GM12864 (cell line): Measurements from ENCODE around the gene ZDHHC7.

Experiments used
- DNase-seq: peaks from one replicate; pipeline ENCODE4 v3.0.0-alpha.2; 2011; ENCODE audit warnings: low read depth
- H3K4me3 ChIP-seq: 2 replicates; pipeline ENCODE4 v1.5.1; 2011; ENCODE audit warnings: mild to moderate bottlenecking, low read depth, low read length, control low read depth
- TF ChIP-seq, protein P1 (sequence below): IDR thresholded peaks from 2 replicates; pipeline ENCODE4 v1.5.1; 2011; ENCODE audit warnings: low read depth, mild to moderate bottlenecking, moderate library complexity, low read length, control low read depth, inconsistent platforms; ENCODE audit errors: missing control alignments

The ZDHHC7 gene

GRCh38 chr16:84928679-84929420, 82.5 kb downstream of the ZDHHC7 start:
- no peak overlapping the region for H3K4me3 ChIP-seq
- no peak for DNase-seq
- TF ChIP-seq, protein P1, sequence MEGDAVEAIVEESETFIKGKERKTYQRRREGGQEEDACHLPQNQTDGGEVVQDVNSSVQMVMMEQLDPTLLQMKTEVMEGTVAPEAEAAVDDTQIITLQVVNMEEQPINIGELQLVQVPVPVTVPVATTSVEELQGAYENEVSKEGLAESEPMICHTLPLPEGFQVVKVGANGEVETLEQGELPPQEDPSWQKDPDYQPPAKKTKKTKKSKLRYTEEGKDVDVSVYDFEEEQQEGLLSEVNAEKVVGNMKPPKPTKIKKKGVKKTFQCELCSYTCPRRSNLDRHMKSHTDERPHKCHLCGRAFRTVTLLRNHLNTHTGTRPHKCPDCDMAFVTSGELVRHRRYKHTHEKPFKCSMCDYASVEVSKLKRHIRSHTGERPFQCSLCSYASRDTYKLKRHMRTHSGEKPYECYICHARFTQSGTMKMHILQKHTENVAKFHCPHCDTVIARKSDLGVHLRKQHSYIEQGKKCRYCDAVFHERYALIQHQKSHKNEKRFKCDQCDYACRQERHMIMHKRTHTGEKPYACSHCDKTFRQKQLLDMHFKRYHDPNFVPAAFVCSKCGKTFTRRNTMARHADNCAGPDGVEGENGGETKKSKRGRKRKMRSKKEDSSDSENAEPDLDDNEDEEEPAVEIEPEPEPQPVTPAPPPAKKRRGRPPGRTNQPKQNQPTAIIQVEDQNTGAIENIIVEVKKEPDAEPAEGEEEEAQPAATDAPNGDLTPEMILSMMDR, result no peak

DNA sequence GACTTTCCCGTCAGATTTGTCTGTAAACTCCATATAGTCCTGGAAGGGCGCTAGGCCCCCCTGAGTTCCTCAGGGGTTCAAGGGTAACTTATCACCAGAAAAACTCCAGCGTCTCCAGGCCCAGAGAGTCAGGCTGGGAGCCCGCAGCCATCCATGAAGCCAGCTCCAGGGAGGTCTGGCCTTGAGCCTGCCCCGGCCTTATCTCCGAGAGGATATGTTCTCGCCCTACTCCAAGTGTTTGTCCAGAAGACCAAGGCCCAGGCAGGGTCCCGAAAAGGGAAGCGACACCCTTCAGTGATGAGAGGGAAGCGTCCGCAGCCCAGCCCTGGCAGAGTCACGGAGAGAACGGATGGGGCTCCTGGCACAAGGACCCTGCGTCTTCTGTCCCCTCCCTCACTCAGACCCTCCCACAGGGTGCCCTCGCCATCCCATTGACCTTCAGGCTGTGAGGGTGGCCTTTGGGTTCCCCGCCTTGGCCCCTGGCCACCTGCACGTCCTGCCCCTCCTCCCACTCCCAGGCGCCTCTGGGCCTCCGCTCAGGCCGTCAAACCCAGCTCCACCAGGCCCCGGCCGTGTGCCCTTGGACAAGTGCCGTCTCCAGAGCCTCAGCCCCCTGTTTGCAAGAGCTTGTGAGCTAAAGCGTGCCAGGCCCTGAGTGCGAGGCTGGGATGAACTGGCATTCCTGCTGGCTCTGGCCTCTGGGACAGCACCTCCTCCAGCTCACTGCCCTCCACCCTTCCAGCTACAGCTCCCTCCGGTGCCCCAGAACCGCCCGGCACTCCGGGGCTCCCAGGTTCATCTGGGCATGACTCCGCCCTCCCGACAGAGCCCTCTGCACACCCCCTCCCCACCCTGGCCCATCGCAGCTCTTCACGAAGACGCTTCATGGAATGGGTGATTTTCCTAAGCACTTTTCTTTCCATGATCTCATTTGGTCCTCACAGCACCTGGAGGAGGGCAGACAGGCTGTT, 83.4 kb downstream of the ZDHHC7 start:
- H3K4me3 ChIP-seq, result no peak overlapping the region
- no peak for DNase-seq
- TF ChIP-seq, protein P1, result no peak

DNA sequence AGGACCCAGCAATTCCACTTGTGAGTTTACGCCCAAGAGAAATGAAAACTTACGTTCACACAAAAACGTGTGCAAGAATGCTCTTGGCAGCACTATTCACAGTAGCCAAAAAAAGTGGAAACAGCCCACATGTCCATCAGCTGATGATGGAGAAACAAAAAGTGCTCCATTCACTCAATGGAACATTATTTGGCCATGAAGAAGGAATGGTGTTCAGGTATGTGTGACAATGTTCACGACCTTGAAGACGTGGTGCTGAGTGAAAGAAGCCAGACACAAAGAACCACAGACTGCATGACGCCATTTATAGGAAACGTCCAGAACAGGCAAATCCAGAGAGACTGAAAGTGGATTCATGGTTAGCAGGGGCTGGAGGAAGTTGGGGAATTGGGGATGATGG, 84.9 kb downstream of the ZDHHC7 start:
- TF ChIP-seq, protein P1, result no peak
- no peak overlapping the region for H3K4me3 ChIP-seq
- no peak for DNase-seq

GRCh38 chr16:84925773-84926372, 85.5 kb downstream of the ZDHHC7 start:
- no peak overlapping the region for H3K4me3 ChIP-seq
- TF ChIP-seq, protein P1, result no peak
- no peak for DNase-seq

DNA sequence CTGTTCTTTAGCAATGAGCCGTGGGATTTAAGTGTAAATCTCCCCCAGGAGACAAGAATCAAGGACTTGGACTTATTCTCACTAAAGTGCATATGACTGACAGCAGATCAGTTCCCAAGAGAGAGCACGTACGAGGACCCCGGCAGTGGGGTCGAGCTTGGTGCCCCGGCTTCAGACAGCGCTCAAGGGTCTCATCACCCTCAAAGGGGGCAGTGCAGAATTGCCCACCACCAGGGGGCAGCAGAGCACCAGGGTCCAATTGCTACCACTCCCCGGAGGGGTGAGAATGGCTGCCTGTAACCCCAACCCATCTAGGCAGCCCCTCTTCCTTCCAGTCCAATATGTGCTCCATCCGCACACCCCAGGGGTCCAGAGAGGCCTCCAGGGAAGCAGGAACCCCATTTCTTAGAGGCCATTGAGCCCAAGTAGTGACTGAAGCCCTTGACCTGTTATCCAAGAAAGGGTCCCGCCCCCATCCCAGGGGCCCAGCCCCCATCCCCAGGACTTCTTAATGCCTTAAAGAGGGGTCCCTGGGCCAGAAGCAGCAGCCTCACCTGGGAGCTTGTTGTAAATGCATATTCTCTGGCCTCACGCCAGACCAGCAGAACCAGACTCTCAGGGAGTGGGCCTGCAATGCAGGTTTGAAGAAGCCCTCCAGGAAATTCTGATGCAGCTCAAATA, 86.1 kb downstream of the ZDHHC7 start:
- peak; percentile 4 for DNase-seq

More for the DNA sequence above, 86.1 kb downstream of the ZDHHC7 start:
- TF ChIP-seq, protein P1, result peak; percentile 92
- H3K4me3 ChIP-seq, result no peak overlapping the region
